ENCODE measurements around the gene JAG2. TPM values are rescaled to one million over a fixed set of nuclear protein-coding genes. Genes with fewer than 3 reads are reported as not detected.

JAG2 gene
- total and polyA plus RNA-seq, 2 of the 4 experiments (the other 2 are of a cell fraction), result 0.18 to 0.58 TPM

- Histone ChIP-seq H2BK5ac (ENCODE audit: low read depth, low read length, poor library complexity, severe bottlenecking) (peak overlapping the region; percentile 77), H2AK5ac (ENCODE audit: low read depth, low read length) (peak overlapping the region; percentile 99), H2BK120ac (ENCODE audit: low read depth, low read length) (peak overlapping the region; percentile 59), H4K91ac (ENCODE audit: insufficient read depth, low read depth, low read length) (peak overlapping the region; percentile 95), H3K27me3 (ENCODE audit: control insufficient read depth, insufficient read depth, low read length) (no peaks in the 10 kb centered on the region), H3K4me2 (ENCODE audit: low read depth, low read length) (peak overlapping the region; percentile 95), H3K79me1 (ENCODE audit: low read depth in 1 of 2, low read length in 2 of 2) (peaks cover 0 to 39% of the 10 kb centered on the region in 2 experiments; a peak in 3 of 4 replicates), H3K9me1 (ENCODE audit: insufficient read depth, low read length) (peaks cover 19% of the 10 kb centered on the region), H4K8ac (ENCODE audit: low read depth in 2 of 2, low read length in 2 of 2) (peak overlapping the region; percentile 98 to 99), H2AFZ (replicated peaks; ENCODE audit: low read length, poor library complexity) (peak overlapping the region; percentile 95), H2BK15ac (ENCODE audit: low read depth, low read length) (no peak overlapping the region; the same call in 2 of the 3 replicates), H3K4me1 (ENCODE audit: control insufficient read depth, insufficient read depth, low read length) (peaks cover 34% of the 10 kb centered on the region), H3K23ac (ENCODE audit: low read depth, low read length) (peak overlapping the region; percentile 84), H3K14ac (replicated peaks; ENCODE audit: low read depth, low read length) (peak overlapping the region; percentile 92), H3K18ac (ENCODE audit: low read depth, low read length) (peak overlapping the region; percentile 84), H4K20me1 (ENCODE audit: insufficient read depth, low read length) (no peaks in the 10 kb centered on the region), H3K27ac (ENCODE audit: insufficient read depth, low read length) (peak overlapping the region; percentile 88), H2BK20ac (ENCODE audit: low read depth, low read length) (no peak overlapping the region; the same call in 1 of the 2 replicates), H3K9me3 (ENCODE audit: control insufficient read depth, insufficient read depth, low read length) (no peaks in the 10 kb centered on the region), H3K9ac (ENCODE audit: low read depth, low read length) (peak overlapping the region; percentile 87), H2AK9ac (replicated peaks; ENCODE audit: low read depth, low read length, poor library complexity) (peak overlapping the region; percentile 99), H3K36me3 (ENCODE audit: control insufficient read depth, insufficient read depth, low read length) (no peaks in the 10 kb centered on the region), H3K4ac (ENCODE audit: low read depth, low read length) (peak overlapping the region; percentile 98), H3K4me3 (ENCODE audit: insufficient read depth, low read depth, low read length) (peak overlapping the region; percentile 90), H4K5ac (ENCODE audit: low read depth, low read length) (peak overlapping the region; percentile 98), H3K56ac (ENCODE audit: extremely low read depth, insufficient read depth, low read length) (peak overlapping the region; percentile 87; the same call in 1 of the 2 replicates)
- no TSS peak for BruUV-seq (replicated peaks)
- 54% methylated on average over 10 of the region's 25 CpGs; no CpG with 5 or more reads in 1 of the 2 experiments for WGBS, 2 experiments (ENCODE audit: extremely low coverage in 2 of 2, insufficient read length in 1 of 2)
- dilution Hi-C loops (cut with HindIII; ENCODE audit: low sequenced_read_pairs, unreplicated experiment), result no loop called here
- in situ Hi-C loops (cut with MboI; ENCODE audit: low sequenced_read_pairs), result loop anchor here (10.0 kb wide), 1 partner anchor 262 kb away; no protein-coding TSS in a partner anchor
- intact Hi-C loops (cut with micrococcal nuclease), result loop anchor here (5.0 kb wide), 1 partner anchor 90 kb away; the partner anchor contains the start of gene NUDT14
- ChIA-PET CTCF (interaction anchor here (0.5 kb wide), 1 partner anchor 189 kb away, joined by 3 read pairs; no protein-coding TSS in a partner anchor), POLR2A (ENCODE audit: unreplicated experiment) (no interaction called here)
- ATAC-seq (ENCODE audit: low read depth), result no peak
- no peak for DNase-seq
- TF ChIP-seq MAZ (IDR thresholded peaks at IDR 0.05; ENCODE audit: borderline replicate concordance, low read depth, low read length), result no peak
- TF ChIP-seq CHD1 (IDR thresholded peaks at IDR 0.05; ENCODE audit: low read depth, low read length), result no peak
- TF ChIP-seq POLR2A (IDR thresholded peaks at IDR 0.05; ENCODE audit: low read depth, low read length), result no peak
- TF ChIP-seq MXI1 (IDR thresholded peaks at IDR 0.05; ENCODE audit: borderline replicate concordance, low read depth, low read length), result no peak
- no peak for TF ChIP-seq RAD21 (IDR thresholded peaks at IDR 0.05; ENCODE audit: low read length)
- TF ChIP-seq, protein P1, sequence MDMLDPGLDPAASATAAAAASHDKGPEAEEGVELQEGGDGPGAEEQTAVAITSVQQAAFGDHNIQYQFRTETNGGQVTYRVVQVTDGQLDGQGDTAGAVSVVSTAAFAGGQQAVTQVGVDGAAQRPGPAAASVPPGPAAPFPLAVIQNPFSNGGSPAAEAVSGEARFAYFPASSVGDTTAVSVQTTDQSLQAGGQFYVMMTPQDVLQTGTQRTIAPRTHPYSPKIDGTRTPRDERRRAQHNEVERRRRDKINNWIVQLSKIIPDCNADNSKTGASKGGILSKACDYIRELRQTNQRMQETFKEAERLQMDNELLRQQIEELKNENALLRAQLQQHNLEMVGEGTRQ (IDR thresholded peaks at IDR 0.05; ENCODE audit: low read depth, low read length), result no peak
- TF ChIP-seq, protein P2, sequence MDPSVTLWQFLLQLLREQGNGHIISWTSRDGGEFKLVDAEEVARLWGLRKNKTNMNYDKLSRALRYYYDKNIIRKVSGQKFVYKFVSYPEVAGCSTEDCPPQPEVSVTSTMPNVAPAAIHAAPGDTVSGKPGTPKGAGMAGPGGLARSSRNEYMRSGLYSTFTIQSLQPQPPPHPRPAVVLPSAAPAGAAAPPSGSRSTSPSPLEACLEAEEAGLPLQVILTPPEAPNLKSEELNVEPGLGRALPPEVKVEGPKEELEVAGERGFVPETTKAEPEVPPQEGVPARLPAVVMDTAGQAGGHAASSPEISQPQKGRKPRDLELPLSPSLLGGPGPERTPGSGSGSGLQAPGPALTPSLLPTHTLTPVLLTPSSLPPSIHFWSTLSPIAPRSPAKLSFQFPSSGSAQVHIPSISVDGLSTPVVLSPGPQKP (IDR thresholded peaks at IDR 0.05; ENCODE audit: borderline replicate concordance, low read depth, low read length), result no peak
- TF ChIP-seq BHLHE40 (IDR thresholded peaks at IDR 0.05; ENCODE audit: low read depth, low read length), result no peak
- TF ChIP-seq NFE2L2 (IDR thresholded peaks at IDR 0.05; ENCODE audit: low read depth, low read length), result no peak
- TF ChIP-seq, protein P3, sequence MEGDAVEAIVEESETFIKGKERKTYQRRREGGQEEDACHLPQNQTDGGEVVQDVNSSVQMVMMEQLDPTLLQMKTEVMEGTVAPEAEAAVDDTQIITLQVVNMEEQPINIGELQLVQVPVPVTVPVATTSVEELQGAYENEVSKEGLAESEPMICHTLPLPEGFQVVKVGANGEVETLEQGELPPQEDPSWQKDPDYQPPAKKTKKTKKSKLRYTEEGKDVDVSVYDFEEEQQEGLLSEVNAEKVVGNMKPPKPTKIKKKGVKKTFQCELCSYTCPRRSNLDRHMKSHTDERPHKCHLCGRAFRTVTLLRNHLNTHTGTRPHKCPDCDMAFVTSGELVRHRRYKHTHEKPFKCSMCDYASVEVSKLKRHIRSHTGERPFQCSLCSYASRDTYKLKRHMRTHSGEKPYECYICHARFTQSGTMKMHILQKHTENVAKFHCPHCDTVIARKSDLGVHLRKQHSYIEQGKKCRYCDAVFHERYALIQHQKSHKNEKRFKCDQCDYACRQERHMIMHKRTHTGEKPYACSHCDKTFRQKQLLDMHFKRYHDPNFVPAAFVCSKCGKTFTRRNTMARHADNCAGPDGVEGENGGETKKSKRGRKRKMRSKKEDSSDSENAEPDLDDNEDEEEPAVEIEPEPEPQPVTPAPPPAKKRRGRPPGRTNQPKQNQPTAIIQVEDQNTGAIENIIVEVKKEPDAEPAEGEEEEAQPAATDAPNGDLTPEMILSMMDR (conservative IDR thresholded peaks at IDR 0.05; ENCODE audit: low read depth, low read length), result no peak
- no peak for TF ChIP-seq RFX5 (IDR thresholded peaks at IDR 0.05; ENCODE audit: low read depth, low read length)
- TF ChIP-seq RCOR1 (IDR thresholded peaks at IDR 0.05; ENCODE audit: insufficient replicate concordance, low read length), result no peak
- TF ChIP-seq MAFK (IDR thresholded peaks at IDR 0.05; ENCODE audit: low read depth, low read length), result no peak
- no peak for TF ChIP-seq FOS (IDR thresholded peaks at IDR 0.05; ENCODE audit: low read depth, low read length)
These were observed 76.2 kb downstream of the JAG2 start for GRCh38 chr14:105092171-105093037.

All from IMR-90 (cell line).